ENCODE data around the gene AKAP11.

DNA sequence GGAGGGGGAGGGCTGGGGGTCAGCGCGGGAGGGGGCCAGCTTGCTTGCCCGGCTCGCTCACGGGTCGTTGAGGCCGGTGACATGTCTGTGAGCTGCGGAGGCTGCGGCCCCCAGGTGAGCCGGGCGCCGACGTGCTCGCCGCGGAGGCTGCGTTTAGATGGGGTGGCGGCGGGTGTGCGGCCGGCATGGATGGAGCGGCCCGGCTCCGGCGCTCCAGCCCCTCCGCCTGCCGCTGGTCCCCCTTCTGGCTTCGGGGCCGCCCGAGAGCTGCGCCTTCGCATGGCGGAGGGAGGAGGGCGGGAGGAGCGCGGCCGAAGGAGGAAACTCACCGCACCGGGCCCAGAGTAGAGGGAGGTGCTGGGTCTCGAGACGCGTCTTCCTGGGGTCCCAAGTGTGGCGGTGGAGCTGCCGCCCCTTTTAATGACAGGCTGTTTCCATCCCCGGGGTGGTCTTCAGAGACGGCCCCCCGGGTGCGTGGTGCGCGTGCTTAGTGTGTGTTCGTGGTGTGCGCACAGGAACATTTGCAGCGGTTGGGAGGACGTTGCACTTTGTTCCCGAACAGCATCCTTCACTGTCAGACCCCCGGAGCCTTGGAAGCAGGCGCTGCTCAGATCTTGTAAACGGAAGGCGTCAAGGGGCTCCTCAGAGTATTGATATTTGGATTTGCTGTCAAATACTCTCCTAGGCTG is at the start of gene AKAP11:
- TF ChIP-seq, protein P1, sequence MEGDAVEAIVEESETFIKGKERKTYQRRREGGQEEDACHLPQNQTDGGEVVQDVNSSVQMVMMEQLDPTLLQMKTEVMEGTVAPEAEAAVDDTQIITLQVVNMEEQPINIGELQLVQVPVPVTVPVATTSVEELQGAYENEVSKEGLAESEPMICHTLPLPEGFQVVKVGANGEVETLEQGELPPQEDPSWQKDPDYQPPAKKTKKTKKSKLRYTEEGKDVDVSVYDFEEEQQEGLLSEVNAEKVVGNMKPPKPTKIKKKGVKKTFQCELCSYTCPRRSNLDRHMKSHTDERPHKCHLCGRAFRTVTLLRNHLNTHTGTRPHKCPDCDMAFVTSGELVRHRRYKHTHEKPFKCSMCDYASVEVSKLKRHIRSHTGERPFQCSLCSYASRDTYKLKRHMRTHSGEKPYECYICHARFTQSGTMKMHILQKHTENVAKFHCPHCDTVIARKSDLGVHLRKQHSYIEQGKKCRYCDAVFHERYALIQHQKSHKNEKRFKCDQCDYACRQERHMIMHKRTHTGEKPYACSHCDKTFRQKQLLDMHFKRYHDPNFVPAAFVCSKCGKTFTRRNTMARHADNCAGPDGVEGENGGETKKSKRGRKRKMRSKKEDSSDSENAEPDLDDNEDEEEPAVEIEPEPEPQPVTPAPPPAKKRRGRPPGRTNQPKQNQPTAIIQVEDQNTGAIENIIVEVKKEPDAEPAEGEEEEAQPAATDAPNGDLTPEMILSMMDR (IDR thresholded peaks at IDR 0.05; ENCODE audit: low read length) = no peak
- TF ChIP-seq EZH2 (optimal IDR thresholded peaks at IDR 0.05; ENCODE audit: low read depth, low read length) = no peak
- TF ChIP-seq EZH2phosphoT487 (IDR thresholded peaks at IDR 0.05; ENCODE audit: low read length) = no peak
